Neutrophil (primary cell): ENCODE measurements around the gene ALDH8A1.

ENCODE experiments used
- H3K27ac ChIP-seq: fragments of 200-600 bp; sonication (generic); 2 replicates; pipeline ENCODE4 v1.5.1; 2016; ENCODE audit warnings: mild to moderate bottlenecking, moderate library complexity
- H3K27me3 ChIP-seq: fragments of 200-600 bp; sonication (generic); 2 replicates; pipeline ENCODE4 v1.6.0; 2016; ENCODE audit warnings: mild to moderate bottlenecking
- H3K36me3 ChIP-seq: fragments of 200-600 bp; sonication (generic); 2 replicates; pipeline ENCODE4 v1.5.1; 2017
- H3K4me1 ChIP-seq, 2 experiments: fragments of 200-600 bp in 1 of 2; sonication (generic) in 1 of 2; 1 replicate in 1 of 2; 2 replicates in 1 of 2; pipeline versions ENCODE4 v1.5.1 to v1.6.1; 2013 to 2016; ENCODE audit warnings: low read depth in 1 of 2, low read length in 1 of 2, mild to moderate bottlenecking in 1 of 2, moderate library complexity in 1 of 2; ENCODE audit not compliant: control insufficient read depth in 1 of 2, insufficient read depth in 1 of 2
- H3K4me3 ChIP-seq, 2 experiments: fragments of 200-600 bp in 1 of 2; sonication (generic) in 1 of 2; 1 replicate in 1 of 2; 2 replicates in 1 of 2; pipeline ENCODE4 v1.5.1; 2013 to 2016; ENCODE audit warnings: low read depth in 1 of 2, low read length in 1 of 2, mild to moderate bottlenecking in 1 of 2, moderate library complexity in 1 of 2
- H3K9me3 ChIP-seq: fragments of 200-600 bp; sonication (generic); 2 replicates; pipeline ENCODE4 v1.5.1; 2016
- CTCF ChIP-seq: fragments of 200-600 bp; sonication (generic); IDR thresholded peaks from 2 replicates; pipeline ENCODE4 v1.5.1; 2016; ENCODE audit warnings: antibody characterized with exemption

ALDH8A1 gene

DNA sequence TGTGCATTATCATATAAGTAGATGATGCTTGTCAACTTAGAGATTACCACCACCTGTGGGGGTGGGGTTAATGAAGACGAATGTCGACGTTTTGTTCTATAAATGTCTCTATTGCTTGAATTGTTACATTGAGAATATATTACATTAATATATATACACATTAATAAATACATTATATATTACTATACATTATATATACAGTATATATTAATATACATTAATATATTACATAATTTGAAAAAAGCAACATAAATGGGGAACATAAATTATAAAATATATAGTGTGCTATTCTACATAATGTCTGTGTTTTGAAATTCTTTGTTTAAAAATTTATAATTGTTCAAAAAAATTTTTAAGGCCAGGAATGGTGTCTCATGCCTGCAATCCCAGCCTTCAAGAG lies 81.1 kb downstream of the ALDH8A1 start:
- Histone ChIP-seq H3K4me3 (no peak overlapping the region), H3K27me3 (peaks cover 6% of the 10 kb centered on the region), H3K27ac (no peak overlapping the region), H3K36me3 (no peaks in the 10 kb centered on the region), H3K4me1 (no peaks in the 10 kb centered on the region), H3K9me3 (no peaks in the 10 kb centered on the region)
- no peak for TF ChIP-seq CTCF
